Activated naive CD4-positive, alpha-beta T cell treated with anti-CD3 and anti-CD28 coated beads, Interleukin-2, amount 10 ng/mL, durations not matched to agents 7 days and 5 days (primary cell): Measurements from ENCODE around the gene FAM124B.
"Not testable (repeated sequence)": the region's sequence is repeated elsewhere in the genome, so short reads cannot be mapped to it uniquely, and the experiment has no call there.

Source experiments
- CTCF ChIA-PET: fragments of 350-600 bp; sonication (Branson Sonifier 250); formaldehyde crosslinking; loops from one replicate; lab custom pipeline; 2021; ENCODE audit warnings: antibody characterized with exemption; lab: Charles Lee
- DNase-seq: peaks from one replicate; pipeline ENCODE4 v3.0.0-alpha.2; 2020
- H3K27ac Mint-ChIP-seq: one replicate; pipeline ENCODE4 v1.8.0; 2021; ENCODE audit warnings: mild to moderate bottlenecking, moderate library complexity, mixed read lengths
- H3K27me3 Mint-ChIP-seq: one replicate; pipeline ENCODE4 v1.8.0; 2021; ENCODE audit warnings: mild to moderate bottlenecking, mixed read lengths
- H3K36me3 Mint-ChIP-seq: one replicate; pipeline ENCODE4 v1.8.0; 2021; ENCODE audit warnings: mixed read lengths
- H3K4me1 Mint-ChIP-seq: one replicate; pipeline ENCODE4 v1.8.0; 2021; ENCODE audit warnings: mixed read lengths
- H3K4me3 Mint-ChIP-seq: one replicate; pipeline ENCODE4 v1.8.0; 2021; ENCODE audit warnings: mild to moderate bottlenecking, moderate library complexity, mixed read lengths
- H3K9me3 Mint-ChIP-seq: one replicate; pipeline ENCODE4 v1.8.0; 2021; ENCODE audit warnings: mixed read lengths

FAM124B gene

DNA sequence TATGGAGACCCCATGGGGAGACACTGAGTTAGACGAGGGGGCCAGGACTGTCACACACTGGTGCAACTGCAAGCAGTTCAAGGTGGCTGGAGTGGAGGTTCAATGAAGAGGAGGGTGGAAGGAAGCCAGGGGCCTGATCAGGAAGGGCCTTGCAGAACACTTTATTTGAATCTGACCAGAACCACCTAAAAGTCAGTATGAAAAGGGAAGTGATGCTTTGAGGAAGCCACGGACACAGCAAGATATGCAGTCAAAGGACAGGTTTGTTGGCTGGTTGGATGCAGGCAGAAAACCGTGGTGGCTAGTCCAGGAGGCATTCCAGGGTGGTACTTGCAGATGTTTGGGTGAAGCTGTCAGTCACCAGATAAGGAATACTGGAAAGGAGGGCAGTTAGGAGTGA is 3.5 kb upstream of the FAM124B start:
- Mint-ChIP-seq H3K4me1 (peaks cover 30% of the 10 kb centered on the region), H3K27me3 (peaks cover 14% of the 10 kb centered on the region), H3K36me3 (peaks cover 2% of the 10 kb centered on the region), H3K27ac (no peak overlapping the region), H3K9me3 (no peaks in the 10 kb centered on the region), H3K4me3 (no peak overlapping the region)
- DNase-seq: no peak
- CTCF ChIA-PET: no interaction called here

DNA sequence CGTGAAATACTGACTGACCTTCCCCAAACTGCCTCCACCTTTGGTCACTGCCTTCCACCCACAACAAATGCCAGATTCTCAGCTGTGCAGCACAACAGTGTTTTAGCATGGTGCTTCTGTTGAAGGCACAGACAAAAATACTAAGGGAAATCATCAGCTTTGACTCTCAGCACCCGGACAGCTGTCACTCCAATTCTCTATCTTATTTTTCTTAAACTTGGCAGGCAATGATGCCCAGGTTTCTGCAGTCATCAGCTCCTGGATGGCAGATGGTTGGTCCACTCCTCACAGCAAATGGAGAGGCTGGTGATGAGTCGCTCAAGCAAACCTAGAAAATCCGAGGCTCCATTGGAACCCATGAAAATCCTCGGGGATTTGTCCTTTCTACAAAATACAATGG is 2.9 kb upstream of the FAM124B start:
- H3K4me1 Mint-ChIP-seq: peaks cover 31% of the 10 kb centered on the region
- CTCF ChIA-PET: interaction anchor here (0.7 kb wide), 1 partner anchor 246 kb away, joined by 3 read pairs; no protein-coding TSS in a partner anchor
- H3K27ac Mint-ChIP-seq: no peak overlapping the region
- H3K36me3 Mint-ChIP-seq: peaks cover 2% of the 10 kb centered on the region
- H3K4me3 Mint-ChIP-seq: no peak overlapping the region
- H3K9me3 Mint-ChIP-seq: no peaks in the 10 kb centered on the region
- peaks cover 14% of the 10 kb centered on the region for H3K27me3 Mint-ChIP-seq
- no peak for DNase-seq

DNA sequence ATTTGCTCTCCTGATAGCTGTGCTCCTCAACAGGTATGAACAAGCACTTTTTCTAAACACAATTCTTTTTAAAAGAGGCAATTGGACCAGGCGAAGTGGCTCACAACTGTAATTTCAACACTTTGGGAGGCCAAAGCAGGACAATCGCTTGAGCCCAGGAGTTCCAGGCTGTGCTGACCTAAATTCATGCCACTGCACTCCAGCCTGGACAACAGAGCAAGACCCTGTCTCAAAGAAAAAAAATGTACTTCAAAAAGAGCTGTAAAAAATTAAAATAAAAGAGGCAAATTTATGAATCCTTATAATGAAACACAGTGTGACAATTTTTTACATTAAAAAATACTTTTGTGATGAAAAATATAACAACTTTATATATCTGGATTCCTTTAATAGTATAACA is 1.8 kb upstream of the FAM124B start:
- Mint-ChIP-seq H3K36me3 (peaks cover 2% of the 10 kb centered on the region), H3K4me1 (peaks cover 32% of the 10 kb centered on the region), H3K9me3 (no peaks in the 10 kb centered on the region), H3K27ac (no peak overlapping the region), H3K4me3 (no peak overlapping the region), H3K27me3 (peaks cover 14% of the 10 kb centered on the region)
- DNase-seq: no peak
- CTCF ChIA-PET: interaction anchor here (0.6 kb wide), 1 partner anchor 38 kb away, joined by 3 read pairs; no protein-coding TSS in a partner anchor

DNA sequence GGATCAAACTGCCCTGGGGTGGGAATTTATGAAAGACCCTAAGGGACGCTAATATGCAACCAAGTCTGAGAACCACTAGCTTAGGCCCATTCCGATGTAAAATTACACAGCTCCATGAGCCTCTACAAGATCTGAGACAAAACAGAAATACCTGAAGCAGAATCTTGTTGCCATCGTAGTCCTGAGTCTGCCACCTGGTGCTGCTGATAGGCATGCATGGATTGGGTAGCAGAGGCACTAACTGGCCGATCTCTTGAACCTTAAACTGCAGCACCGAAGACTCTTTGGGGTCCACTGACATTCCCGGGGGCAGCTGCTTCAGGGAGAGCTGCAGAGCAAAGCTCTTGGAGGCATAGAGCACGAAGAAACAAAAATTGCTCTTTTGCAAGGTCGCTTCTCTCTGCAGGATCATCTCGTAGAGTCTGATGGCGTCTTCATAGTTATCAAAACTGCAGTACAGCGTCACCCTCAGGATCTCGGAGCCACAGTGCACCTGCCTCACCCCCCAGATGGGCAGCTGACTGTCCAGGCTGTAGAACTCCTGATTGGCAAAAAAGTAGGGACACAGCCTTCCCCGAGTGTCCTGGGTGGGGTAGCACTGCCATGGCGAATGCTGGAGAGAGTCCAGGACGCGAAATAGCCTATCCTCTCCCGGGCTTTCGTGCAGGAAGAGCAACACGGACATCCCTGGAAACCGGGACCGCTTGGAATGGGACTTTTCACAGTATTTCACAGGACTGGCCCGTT is 848 bp downstream of the FAM124B start:
- no peaks in the 10 kb centered on the region for H3K9me3 Mint-ChIP-seq
- no peak for DNase-seq
- peaks cover 23% of the 10 kb centered on the region for H3K4me1 Mint-ChIP-seq
- peak overlapping the region; percentile 72 for H3K4me3 Mint-ChIP-seq
- CTCF ChIA-PET: interaction anchor here (0.6 to 3.3 kb wide), 5 partner anchors 9 to 407 kb away, joined by 3 to 12 read pairs (median 4); no protein-coding TSS in a partner anchor
- peaks cover 10% of the 10 kb centered on the region for H3K27me3 Mint-ChIP-seq
- peak overlapping the region; percentile 9 for H3K27ac Mint-ChIP-seq
- H3K36me3 Mint-ChIP-seq: peaks cover 2% of the 10 kb centered on the region

DNA sequence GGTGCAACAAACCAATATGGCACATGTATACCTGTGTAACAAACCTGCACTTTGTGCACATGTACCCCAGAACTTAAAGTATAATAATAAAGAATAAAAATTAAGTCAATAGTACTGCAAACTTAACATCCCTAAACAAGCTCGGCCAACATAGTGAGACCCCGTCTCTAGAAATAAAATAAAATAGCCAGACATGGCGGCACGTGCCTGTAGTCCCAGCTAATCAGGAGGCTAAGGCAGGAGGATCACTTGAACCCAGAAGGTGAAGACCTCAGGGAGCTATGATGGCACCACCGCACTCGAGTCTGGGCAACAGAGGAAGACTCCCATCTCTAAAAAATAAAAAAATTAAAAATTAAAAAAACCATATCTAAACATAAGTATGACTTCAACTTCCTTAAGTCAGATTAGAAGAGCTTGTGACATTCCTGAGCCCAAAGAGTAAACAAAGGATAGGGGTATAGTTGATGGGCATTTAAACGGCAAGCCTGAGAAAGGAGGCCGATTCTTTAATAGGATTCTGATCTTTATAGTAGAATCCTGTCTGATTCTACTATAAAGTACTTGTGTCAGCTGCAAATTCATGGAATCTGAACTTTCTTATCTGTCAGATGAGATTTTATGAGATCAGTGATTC is 1.6 kb downstream of the FAM124B start:
- no peak overlapping the region for H3K27ac Mint-ChIP-seq
- CTCF ChIA-PET: interaction anchor here (0.6 to 3.3 kb wide), 5 partner anchors 10 to 407 kb away, joined by 3 to 12 read pairs (median 3); no protein-coding TSS in a partner anchor

DNA sequence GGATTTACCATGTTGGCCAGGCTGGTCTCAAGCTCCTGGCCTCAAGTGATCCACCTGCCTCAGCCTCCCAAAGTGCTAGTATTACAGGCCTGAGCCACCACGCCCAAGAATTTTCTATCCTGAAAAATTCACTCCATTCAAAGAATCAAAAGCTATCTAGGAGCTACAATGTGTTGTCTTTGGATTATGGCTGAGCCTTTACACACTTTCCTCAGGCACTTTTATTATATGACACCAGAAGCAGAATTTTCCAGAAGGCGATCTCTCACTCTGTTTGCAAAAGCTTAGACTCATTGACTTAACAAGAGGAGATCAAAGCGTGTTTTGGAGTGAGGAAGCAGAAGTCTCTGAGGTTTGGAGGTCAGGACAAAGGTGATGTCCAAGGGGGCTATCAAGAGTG is 3.6 kb downstream of the FAM124B start:
- no peak overlapping the region for H3K27ac Mint-ChIP-seq
- H3K36me3 Mint-ChIP-seq: peaks cover 2% of the 10 kb centered on the region
- CTCF ChIA-PET: interaction anchor here (1.2 kb wide), 1 partner anchor 29 kb away, joined by 4 read pairs; no protein-coding TSS in a partner anchor

More for the DNA sequence above, 1.6 kb downstream of the FAM124B start:
- Mint-ChIP-seq H3K36me3 (peaks cover 2% of the 10 kb centered on the region), H3K9me3 (no peaks in the 10 kb centered on the region), H3K27me3 (peaks cover 10% of the 10 kb centered on the region), H3K4me3 (no peak overlapping the region), H3K4me1 (peaks cover 23% of the 10 kb centered on the region)
- DNase-seq: no peak

DNA sequence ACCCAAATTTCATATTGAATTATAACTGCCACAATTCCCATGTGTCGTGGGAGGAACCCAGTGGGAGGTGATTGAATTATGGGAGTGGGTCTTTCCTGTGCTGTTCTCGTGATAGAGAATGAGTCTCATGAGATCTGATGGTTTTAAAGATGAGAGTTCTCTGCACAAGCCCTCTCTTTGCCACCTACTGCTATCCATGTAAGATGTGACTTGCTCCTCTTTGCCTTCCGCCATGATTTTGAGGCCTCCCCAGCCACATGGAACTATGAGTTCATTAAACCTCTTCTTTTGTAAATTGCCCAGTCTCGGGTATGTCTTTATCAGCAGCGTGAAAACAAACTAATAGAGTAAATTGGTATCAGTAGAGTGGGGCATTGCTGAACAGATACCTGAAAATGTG is 4.8 kb downstream of the FAM124B start:
- CTCF ChIA-PET, H3K27ac Mint-ChIP-seq, DNase-seq, H3K4me3 Mint-ChIP-seq, H3K36me3 Mint-ChIP-seq, H3K9me3 Mint-ChIP-seq: not testable (repeated sequence)
- Mint-ChIP-seq H3K4me1 (peaks cover 18% of the 10 kb centered on the region), H3K27me3 (peaks cover 16% of the 10 kb centered on the region)

More for the DNA sequence above, 3.6 kb downstream of the FAM124B start:
- DNase-seq: no peak
- no peaks in the 10 kb centered on the region for H3K9me3 Mint-ChIP-seq
- H3K4me3 Mint-ChIP-seq: no peak overlapping the region
- H3K27me3 Mint-ChIP-seq: peaks cover 16% of the 10 kb centered on the region
- H3K4me1 Mint-ChIP-seq: peaks cover 23% of the 10 kb centered on the region

DNA sequence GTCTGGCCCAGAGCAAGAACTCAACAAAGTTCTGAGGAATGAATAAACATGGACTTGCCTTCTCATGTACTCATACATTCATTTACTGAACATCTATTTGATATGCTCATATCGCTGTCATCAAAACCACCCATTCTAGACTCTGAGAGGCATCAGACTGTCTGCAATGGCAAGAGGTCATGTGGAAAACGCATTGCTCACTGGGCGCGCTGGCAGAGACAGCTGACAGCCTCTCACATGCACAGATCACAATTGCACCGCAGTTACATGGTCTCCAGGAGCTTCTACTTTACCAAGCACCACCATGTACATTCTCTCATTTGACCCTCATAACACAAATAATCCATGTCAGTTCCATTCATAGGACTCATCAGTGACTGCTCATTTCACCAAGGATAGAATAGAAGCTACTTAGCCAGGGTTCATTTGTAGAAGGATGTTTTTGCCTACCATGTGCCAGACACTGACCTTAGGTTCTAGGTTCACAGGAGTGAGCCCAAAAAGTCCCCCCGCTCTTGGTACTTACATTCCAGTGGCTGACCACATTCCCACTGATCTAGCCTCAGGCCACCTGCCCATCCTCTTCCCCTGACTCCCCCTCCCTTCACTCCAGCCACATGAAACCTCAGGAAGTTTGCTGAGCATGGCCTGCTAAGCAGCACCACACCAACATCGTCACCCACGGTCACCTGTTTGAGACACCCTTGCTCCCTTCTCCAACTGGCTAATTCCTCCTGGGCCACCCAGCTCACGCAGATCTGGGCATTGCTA is 6.1 kb downstream of the FAM124B start:
- no peaks in the 10 kb centered on the region for H3K9me3 Mint-ChIP-seq
- no peak for DNase-seq
- no peaks in the 10 kb centered on the region for H3K36me3 Mint-ChIP-seq
- CTCF ChIA-PET: no interaction called here
- no peak overlapping the region for H3K4me3 Mint-ChIP-seq
- peaks cover 6% of the 10 kb centered on the region for H3K4me1 Mint-ChIP-seq
- H3K27me3 Mint-ChIP-seq: peaks cover 5% of the 10 kb centered on the region
- no peak overlapping the region for H3K27ac Mint-ChIP-seq

DNA sequence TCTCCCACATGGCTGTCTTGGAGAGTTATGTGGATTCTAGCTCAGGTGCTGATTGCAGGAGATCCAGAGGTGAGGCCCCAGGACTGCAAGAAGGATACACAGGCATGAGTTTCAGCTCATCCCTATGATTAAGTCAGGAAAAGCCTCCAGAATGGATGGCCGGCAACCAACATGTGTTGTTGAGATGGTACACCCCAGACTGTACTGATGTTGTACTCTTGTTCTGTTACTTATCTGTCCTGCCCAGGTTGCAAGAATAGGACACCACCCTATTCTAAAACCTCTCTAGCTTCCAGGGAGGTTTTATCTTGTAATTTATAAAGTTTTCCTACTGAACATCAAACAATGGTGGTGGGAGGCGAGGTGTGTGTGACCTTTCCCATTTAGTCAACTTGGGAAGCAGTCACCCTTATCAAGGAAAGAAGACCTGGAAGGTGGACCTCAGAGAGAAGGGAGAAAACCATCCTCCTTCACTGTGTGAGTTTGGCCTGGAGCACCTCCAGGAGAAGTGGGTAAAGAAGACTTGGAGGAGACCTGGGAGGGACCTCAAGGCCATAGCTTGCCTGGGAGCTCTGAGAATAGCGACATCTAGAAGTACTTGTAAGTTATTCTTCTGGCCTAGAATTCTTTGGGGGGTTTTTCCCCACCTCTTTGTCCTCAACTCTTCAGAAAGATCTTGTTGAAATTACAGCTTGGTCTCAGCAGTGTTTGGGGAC is 8.6 kb downstream of the FAM124B start:
- Mint-ChIP-seq H3K9me3 (no peaks in the 10 kb centered on the region), H3K36me3 (no peaks in the 10 kb centered on the region), H3K4me3 (no peak overlapping the region), H3K27me3 (peaks cover 5% of the 10 kb centered on the region), H3K27ac (no peak overlapping the region), H3K4me1 (no peaks in the 10 kb centered on the region)
- DNase-seq: no peak
- CTCF ChIA-PET: no interaction called here

DNA sequence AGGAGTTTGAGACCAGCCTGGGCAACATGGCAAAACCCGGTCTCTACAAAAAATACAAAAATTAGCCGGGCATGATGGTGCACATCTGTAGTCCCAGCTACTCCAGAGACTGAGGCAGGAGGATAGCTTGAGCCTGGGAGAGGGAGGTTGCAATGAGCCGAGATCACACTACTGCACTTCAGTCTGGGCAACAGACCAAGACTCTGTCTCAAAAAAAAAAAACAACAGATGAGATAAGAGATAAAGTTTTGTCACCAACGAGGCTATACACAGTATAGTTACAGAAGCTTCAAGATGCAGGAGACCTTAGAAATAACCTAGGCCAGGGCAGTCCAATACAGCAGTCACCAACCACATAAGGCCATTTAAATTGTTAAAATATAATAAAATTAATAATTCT is 9.4 kb downstream of the FAM124B start:
- no peaks in the 10 kb centered on the region for H3K9me3 Mint-ChIP-seq
- CTCF ChIA-PET: no interaction called here
- peaks cover 5% of the 10 kb centered on the region for H3K27me3 Mint-ChIP-seq
- H3K27ac Mint-ChIP-seq: no peak overlapping the region
- H3K4me3 Mint-ChIP-seq: no peak overlapping the region
- no peaks in the 10 kb centered on the region for H3K36me3 Mint-ChIP-seq
- DNase-seq: no peak
- no peaks in the 10 kb centered on the region for H3K4me1 Mint-ChIP-seq

DNA sequence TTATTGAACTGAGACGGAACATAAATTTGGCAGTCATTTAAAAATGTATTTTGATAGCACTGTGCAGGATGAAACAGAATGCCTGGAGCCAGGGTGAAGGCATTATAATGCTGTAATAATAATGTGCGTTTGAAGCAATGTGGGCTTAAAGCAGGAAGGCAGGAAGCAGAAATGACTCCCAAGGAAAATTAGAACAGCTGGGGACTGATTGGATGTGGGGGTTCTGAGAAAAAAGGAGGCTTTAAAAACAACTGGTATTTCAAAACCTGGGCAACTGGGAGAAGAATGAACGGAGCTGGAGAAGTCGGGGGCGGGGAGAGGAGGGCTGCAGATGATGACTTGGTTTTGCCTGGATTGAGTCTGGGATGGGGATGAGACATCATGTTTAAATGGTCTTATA is 12.6 kb downstream of the FAM124B start:
- Mint-ChIP-seq H3K27me3 (peaks cover 5% of the 10 kb centered on the region), H3K36me3 (no peaks in the 10 kb centered on the region), H3K9me3 (no peaks in the 10 kb centered on the region), H3K4me1 (no peaks in the 10 kb centered on the region), H3K27ac (no peak overlapping the region), H3K4me3 (no peak overlapping the region)
- no peak for DNase-seq
- CTCF ChIA-PET: no interaction called here

DNA sequence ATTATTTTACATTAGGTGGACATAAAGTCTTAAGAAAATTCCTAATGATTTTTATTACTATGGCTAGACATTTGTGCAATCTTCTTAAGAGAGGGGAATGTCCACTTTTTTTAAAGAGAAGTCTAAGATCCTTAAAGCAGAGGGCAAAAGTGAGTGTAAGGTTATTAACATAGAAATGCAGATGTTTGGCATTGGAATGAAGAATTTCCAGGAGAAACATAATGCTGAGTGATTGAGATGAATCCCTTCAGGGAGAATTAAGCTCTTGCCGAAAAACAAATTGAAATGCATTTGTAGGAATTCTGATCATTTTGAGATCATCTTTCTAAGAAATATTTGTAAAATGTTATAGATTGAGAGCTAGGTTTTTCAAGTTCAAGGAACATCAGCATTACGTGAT is 15.0 kb downstream of the FAM124B start:
- Mint-ChIP-seq H3K9me3 (no peaks in the 10 kb centered on the region), H3K4me1 (no peaks in the 10 kb centered on the region), H3K27me3 (no peaks in the 10 kb centered on the region), H3K27ac (no peak overlapping the region), H3K36me3 (no peaks in the 10 kb centered on the region), H3K4me3 (no peak overlapping the region)
- CTCF ChIA-PET: interaction anchor here (0.6 to 0.9 kb wide), 3 partner anchors 18 to 395 kb away, joined by 3 read pairs; no protein-coding TSS in a partner anchor
- no peak for DNase-seq

DNA sequence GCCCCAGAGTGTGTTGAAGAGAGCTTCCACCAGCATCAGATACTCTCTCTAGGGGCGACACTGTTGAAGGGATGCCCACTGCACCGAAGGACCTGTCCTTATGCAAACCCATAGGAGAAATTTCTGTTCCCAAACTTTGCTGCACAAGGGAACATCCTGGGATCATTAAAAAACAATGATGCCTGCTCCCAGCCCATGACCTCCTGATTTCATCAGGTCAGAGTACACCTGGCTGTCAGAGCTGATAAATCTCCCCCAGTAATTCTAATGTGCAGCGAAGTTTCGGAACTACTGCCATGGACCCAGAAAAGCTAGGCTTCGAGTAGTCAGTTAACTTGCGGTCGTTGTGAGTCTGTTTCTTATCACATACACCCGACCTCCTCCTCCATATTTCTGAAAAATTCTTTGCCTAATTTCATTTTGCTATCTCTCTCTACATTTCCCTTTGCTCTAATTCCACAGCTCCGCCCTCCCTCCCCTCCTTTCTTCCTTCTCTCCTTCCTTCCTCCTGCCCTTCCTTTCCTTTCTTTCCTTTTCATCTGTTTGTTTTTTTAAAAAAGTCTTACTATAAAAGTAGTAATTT is 18.8 kb downstream of the FAM124B start:
- Mint-ChIP-seq H3K4me3 (no peak overlapping the region), H3K36me3 (no peaks in the 10 kb centered on the region), H3K9me3 (no peaks in the 10 kb centered on the region), H3K27me3 (no peaks in the 10 kb centered on the region), H3K27ac (no peak overlapping the region), H3K4me1 (no peaks in the 10 kb centered on the region)
- CTCF ChIA-PET: no interaction called here
- DNase-seq: no peak
